Uterus (tissue), 2 donors: Measurements from ENCODE around the gene CEBPB.

Experiments
- POLR2A ChIP-seq, 2 donors: fragments of 450-650 bp; IDR thresholded peaks; one replicate each; pipeline ENCODE4 v1.6.1; 2016; ENCODE audit warnings: antibody characterized with exemption in 2 of 2, mild to moderate bottlenecking in 1 of 2, moderate library complexity in 1 of 2
- TF ChIP-seq, protein P1 (sequence below), 4 experiments: fragments of 200-600 bp in 2 of 4; fragments of 450-650 bp in 2 of 4; sonication (generic) in 2 of 4; IDR thresholded peaks; one replicate each; pipeline ENCODE4 v1.5.1; 2016 to 2019; ENCODE audit warnings: antibody characterized with exemption in 4 of 4, mild to moderate bottlenecking in 2 of 4, moderate library complexity in 1 of 4

DNA sequence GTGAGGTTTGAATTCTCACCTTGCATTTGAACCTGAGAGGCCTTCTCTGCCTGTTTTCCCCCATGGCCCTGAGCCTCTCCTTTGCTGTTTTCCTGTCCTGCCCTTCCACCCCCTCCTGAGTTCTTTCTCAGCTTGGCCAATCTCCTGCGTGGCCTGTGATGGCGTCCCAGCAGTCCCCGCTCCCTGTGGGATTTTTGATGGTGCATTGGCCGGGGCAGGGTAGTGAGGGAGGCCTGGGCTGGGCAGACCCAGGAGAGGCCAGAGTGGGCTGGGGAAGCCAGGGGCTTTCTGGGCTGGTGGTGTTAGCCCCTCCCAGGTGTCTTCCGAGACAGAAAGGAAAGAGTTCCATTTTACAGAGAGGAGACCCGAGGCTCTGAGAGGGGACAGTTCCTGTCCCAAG is 6.3 kb downstream of the CEBPB start:
- TF ChIP-seq, protein P1, sequence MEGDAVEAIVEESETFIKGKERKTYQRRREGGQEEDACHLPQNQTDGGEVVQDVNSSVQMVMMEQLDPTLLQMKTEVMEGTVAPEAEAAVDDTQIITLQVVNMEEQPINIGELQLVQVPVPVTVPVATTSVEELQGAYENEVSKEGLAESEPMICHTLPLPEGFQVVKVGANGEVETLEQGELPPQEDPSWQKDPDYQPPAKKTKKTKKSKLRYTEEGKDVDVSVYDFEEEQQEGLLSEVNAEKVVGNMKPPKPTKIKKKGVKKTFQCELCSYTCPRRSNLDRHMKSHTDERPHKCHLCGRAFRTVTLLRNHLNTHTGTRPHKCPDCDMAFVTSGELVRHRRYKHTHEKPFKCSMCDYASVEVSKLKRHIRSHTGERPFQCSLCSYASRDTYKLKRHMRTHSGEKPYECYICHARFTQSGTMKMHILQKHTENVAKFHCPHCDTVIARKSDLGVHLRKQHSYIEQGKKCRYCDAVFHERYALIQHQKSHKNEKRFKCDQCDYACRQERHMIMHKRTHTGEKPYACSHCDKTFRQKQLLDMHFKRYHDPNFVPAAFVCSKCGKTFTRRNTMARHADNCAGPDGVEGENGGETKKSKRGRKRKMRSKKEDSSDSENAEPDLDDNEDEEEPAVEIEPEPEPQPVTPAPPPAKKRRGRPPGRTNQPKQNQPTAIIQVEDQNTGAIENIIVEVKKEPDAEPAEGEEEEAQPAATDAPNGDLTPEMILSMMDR (IDR thresholded peaks at IDR 0.05), result no peak
- no peak for TF ChIP-seq POLR2A (IDR thresholded peaks at IDR 0.05)
